ENCODE results near the gene SPRY1. TPM values are rescaled to one million over a fixed set of nuclear protein-coding genes. Genes with fewer than 3 reads are reported as not detected.

Gene SPRY1
- total and polyA plus RNA-seq, 2 experiments from 2014 or later = 1.3 to 3.9 TPM

GRCh38 chr4:123430031-123430430 lies 33.4 kb downstream of the SPRY1 start:
- no peaks in the 10 kb centered on the region for H3F3A ChIP-seq (ENCODE audit: insufficient read depth)
- H3K36me3 ChIP-seq (ENCODE audit: low read depth) = no peaks in the 10 kb centered on the region
- no peaks in the 10 kb centered on the region for H3K4me1 ChIP-seq (ENCODE audit: insufficient read depth)
- H3K4me2 ChIP-seq (ENCODE audit: unreplicated experiment) = no peak overlapping the region
- DNase-seq = no peak
- H4K20me1 ChIP-seq (ENCODE audit: insufficient read depth) = no peaks in the 10 kb centered on the region
- TF ChIP-seq EZH2phosphoT487 (IDR thresholded peaks at IDR 0.05; ENCODE audit: insufficient read depth, low read depth) (no peak), EZH2 (IDR thresholded peaks at IDR 0.05; ENCODE audit: insufficient read depth, poor library complexity, severe bottlenecking) (no peak)
- H2AFZ ChIP-seq = no peak overlapping the region
- no peaks in the 10 kb centered on the region for H3K27me3 ChIP-seq (replicated peaks; ENCODE audit: insufficient read depth)
- no peaks in the 10 kb centered on the region for H3K9me3 ChIP-seq (ENCODE audit: low read depth)
- no peak overlapping the region for H3K27ac ChIP-seq
- WGBS, 2 experiments (ENCODE audit: low coverage in 1 of 2, low lambda C conversion rate in 2 of 2, missing lambda C conversion rate in 2 of 2) = 81 to 90% methylated on average over 3 of the region's 3 CpGs
- no peak overlapping the region for H3K4me3 ChIP-seq
- H3K9me2 ChIP-seq (ENCODE audit: insufficient read depth) = no peaks in the 10 kb centered on the region
- in situ Hi-C loops (cut with MboI) = no loop called here
- no peak overlapping the region for H3K9ac ChIP-seq
- no peaks in the 10 kb centered on the region for H3K79me2 ChIP-seq (ENCODE audit: insufficient read depth)

GRCh38 chr4:123430501-123430900 lies 33.9 kb downstream of the SPRY1 start:
- in situ Hi-C loops (cut with MboI) = no loop called here

GRCh38 chr4:123433573-123433972 lies 37.0 kb downstream of the SPRY1 start:
- Histone ChIP-seq H3K4me3 (no peak overlapping the region), H3K27ac (no peak overlapping the region), H3K4me1 (ENCODE audit: insufficient read depth) (no peaks in the 10 kb centered on the region), H3K9ac (no peak overlapping the region), H2AFZ (no peak overlapping the region), H3K79me2 (ENCODE audit: insufficient read depth) (no peaks in the 10 kb centered on the region), H3K9me2 (ENCODE audit: insufficient read depth) (no peaks in the 10 kb centered on the region), H4K20me1 (ENCODE audit: insufficient read depth) (no peaks in the 10 kb centered on the region), H3F3A (ENCODE audit: insufficient read depth) (no peaks in the 10 kb centered on the region), H3K27me3 (replicated peaks; ENCODE audit: insufficient read depth) (no peaks in the 10 kb centered on the region; the same call in 1 of the 2 replicates), H3K9me3 (ENCODE audit: low read depth) (no peaks in the 10 kb centered on the region), H3K36me3 (ENCODE audit: low read depth) (no peaks in the 10 kb centered on the region), H3K4me2 (ENCODE audit: unreplicated experiment) (no peak overlapping the region)
- in situ Hi-C loops (cut with MboI) = no loop called here
- no peak for DNase-seq
- TF ChIP-seq EZH2phosphoT487 (IDR thresholded peaks at IDR 0.05; ENCODE audit: insufficient read depth, low read depth) = no peak
- TF ChIP-seq EZH2 (IDR thresholded peaks at IDR 0.05; ENCODE audit: insufficient read depth, poor library complexity, severe bottlenecking) = no peak
- 84 to 87% methylated on average over 7 of the region's 7 CpGs for WGBS, 2 experiments (ENCODE audit: low coverage in 1 of 2, low lambda C conversion rate in 2 of 2, missing lambda C conversion rate in 2 of 2)

More at GRCh38 chr4:123430501-123430900, 33.9 kb downstream of the SPRY1 start:
- no peaks in the 10 kb centered on the region for H3K9me3 ChIP-seq (ENCODE audit: low read depth)
- no peaks in the 10 kb centered on the region for H4K20me1 ChIP-seq (ENCODE audit: insufficient read depth)
- DNase-seq = no peak
- H3K4me3 ChIP-seq = no peak overlapping the region
- 95 to 98% methylated on average over 2 of the region's 2 CpGs for WGBS, 2 experiments (ENCODE audit: low coverage in 1 of 2, low lambda C conversion rate in 2 of 2, missing lambda C conversion rate in 2 of 2)
- H3K9ac ChIP-seq = no peak overlapping the region
- H3F3A ChIP-seq (ENCODE audit: insufficient read depth) = no peaks in the 10 kb centered on the region
- H3K9me2 ChIP-seq (ENCODE audit: insufficient read depth) = no peaks in the 10 kb centered on the region
- no peaks in the 10 kb centered on the region for H3K36me3 ChIP-seq (ENCODE audit: low read depth)
- no peak overlapping the region for H3K4me2 ChIP-seq (ENCODE audit: unreplicated experiment)
- no peaks in the 10 kb centered on the region for H3K4me1 ChIP-seq (ENCODE audit: insufficient read depth)
- H3K27ac ChIP-seq = no peak overlapping the region
- no peaks in the 10 kb centered on the region for H3K27me3 ChIP-seq (replicated peaks; ENCODE audit: insufficient read depth)
- no peak for TF ChIP-seq EZH2phosphoT487 (IDR thresholded peaks at IDR 0.05; ENCODE audit: insufficient read depth, low read depth)
- TF ChIP-seq EZH2 (IDR thresholded peaks at IDR 0.05; ENCODE audit: insufficient read depth, poor library complexity, severe bottlenecking) = no peak
- no peak overlapping the region for H2AFZ ChIP-seq
- no peaks in the 10 kb centered on the region for H3K79me2 ChIP-seq (ENCODE audit: insufficient read depth)

- Histone ChIP-seq H3K4me1 (ENCODE audit: insufficient read depth) (no peaks in the 10 kb centered on the region), H3K79me2 (ENCODE audit: insufficient read depth) (no peaks in the 10 kb centered on the region), H3K36me3 (ENCODE audit: low read depth) (no peaks in the 10 kb centered on the region), H3K27me3 (replicated peaks; ENCODE audit: insufficient read depth) (no peaks in the 10 kb centered on the region; the same call in 1 of the 2 replicates), H3K9ac (no peak overlapping the region), H3K9me3 (ENCODE audit: low read depth) (no peaks in the 10 kb centered on the region), H3K9me2 (ENCODE audit: insufficient read depth) (no peaks in the 10 kb centered on the region), H2AFZ (no peak overlapping the region), H3F3A (ENCODE audit: insufficient read depth) (no peaks in the 10 kb centered on the region), H4K20me1 (ENCODE audit: insufficient read depth) (no peaks in the 10 kb centered on the region), H3K4me3 (no peak overlapping the region), H3K27ac (no peak overlapping the region), H3K4me2 (ENCODE audit: unreplicated experiment) (no peak overlapping the region)
- no peak for TF ChIP-seq EZH2 (IDR thresholded peaks at IDR 0.05; ENCODE audit: insufficient read depth, poor library complexity, severe bottlenecking)
- in situ Hi-C loops (cut with MboI) = no loop called here
- 80 to 82% methylated on average over 9 of the region's 9 CpGs for WGBS, 2 experiments (ENCODE audit: low coverage in 1 of 2, low lambda C conversion rate in 2 of 2, missing lambda C conversion rate in 2 of 2)
- DNase-seq = no peak
Measured at GRCh38 chr4:123433976-123434375, 37.4 kb downstream of the SPRY1 start.

Data from GM23248 (cell line).